ENCODE data around the gene GARIN5A. TPM values are rescaled to one million over a fixed set of nuclear protein-coding genes. Genes with fewer than 3 reads are reported as not detected.

Gene GARIN5A
- total and polyA plus RNA-seq, 2 experiments from 2014 or later, result 5.0 to 10.4 TPM

DNA sequence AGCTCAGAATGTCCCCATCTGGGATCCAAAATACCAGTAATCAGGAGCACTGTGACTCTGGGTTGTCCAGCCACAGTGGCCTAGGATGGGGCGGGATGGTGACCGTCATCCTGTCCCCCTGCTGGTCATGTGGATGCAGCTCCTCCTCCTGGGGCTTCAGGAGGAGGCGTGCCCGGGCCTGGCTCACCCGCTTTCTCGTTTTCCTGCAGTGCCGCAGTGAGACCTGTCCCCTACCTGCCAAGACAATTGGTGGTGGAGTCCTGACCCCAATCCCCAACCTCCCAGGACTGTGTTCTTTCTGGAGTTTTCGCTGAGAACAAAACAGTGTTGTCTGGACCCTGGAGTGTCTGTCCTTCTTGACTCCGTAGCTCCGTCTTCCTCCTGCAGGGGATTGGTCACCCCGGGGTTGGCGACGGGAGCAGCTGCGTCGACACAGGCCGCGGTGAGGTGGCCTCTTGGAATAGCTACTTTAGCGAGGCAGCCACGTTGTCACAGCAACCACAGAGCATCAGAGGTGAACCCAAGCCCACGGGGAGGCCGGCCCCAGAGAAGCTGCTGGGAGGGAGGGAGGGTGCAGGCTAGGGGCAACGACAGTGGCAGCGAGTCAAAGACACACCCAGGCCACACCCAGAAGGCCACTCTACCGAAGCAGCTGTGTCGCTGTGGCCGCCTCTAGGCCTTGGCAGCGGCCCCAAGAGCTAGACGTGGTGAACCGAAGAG is 10.5 kb downstream of the GARIN5A start:
- Histone ChIP-seq H3K36me3 (replicated peaks; ENCODE audit: insufficient read depth, low read depth) (no peaks in the 10 kb centered on the region), H3K9me2 (replicated peaks; ENCODE audit: insufficient read depth) (no peaks in the 10 kb centered on the region), H3K27me3 (no peaks in the 10 kb centered on the region), H2AFZ (no peak overlapping the region), H3K27ac (no peak overlapping the region), H3K4me2 (no peak overlapping the region), H4K20me1 (ENCODE audit: insufficient read depth, poor library complexity, severe bottlenecking) (no peaks in the 10 kb centered on the region), H3K79me2 (no peaks in the 10 kb centered on the region), H3K4me3 (no peak overlapping the region), H3K4me1 (ENCODE audit: insufficient read depth) (no peaks in the 10 kb centered on the region), H3K9me3 (ENCODE audit: low read depth) (no peaks in the 10 kb centered on the region)
- WGBS (ENCODE audit: low lambda C conversion rate, missing lambda C conversion rate), result 67% methylated on average over 23 of the region's 29 CpGs
- peak; percentile 20 for DNase-seq (ENCODE audit: low spot score)
- TF ChIP-seq EZH2 (IDR thresholded peaks at IDR 0.05; ENCODE audit: borderline replicate concordance), result no peak
- TF ChIP-seq, protein P1, sequence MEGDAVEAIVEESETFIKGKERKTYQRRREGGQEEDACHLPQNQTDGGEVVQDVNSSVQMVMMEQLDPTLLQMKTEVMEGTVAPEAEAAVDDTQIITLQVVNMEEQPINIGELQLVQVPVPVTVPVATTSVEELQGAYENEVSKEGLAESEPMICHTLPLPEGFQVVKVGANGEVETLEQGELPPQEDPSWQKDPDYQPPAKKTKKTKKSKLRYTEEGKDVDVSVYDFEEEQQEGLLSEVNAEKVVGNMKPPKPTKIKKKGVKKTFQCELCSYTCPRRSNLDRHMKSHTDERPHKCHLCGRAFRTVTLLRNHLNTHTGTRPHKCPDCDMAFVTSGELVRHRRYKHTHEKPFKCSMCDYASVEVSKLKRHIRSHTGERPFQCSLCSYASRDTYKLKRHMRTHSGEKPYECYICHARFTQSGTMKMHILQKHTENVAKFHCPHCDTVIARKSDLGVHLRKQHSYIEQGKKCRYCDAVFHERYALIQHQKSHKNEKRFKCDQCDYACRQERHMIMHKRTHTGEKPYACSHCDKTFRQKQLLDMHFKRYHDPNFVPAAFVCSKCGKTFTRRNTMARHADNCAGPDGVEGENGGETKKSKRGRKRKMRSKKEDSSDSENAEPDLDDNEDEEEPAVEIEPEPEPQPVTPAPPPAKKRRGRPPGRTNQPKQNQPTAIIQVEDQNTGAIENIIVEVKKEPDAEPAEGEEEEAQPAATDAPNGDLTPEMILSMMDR (IDR thresholded peaks at IDR 0.05; ENCODE audit: poor library complexity), result no peak
- no peak for TF ChIP-seq EZH2phosphoT487 (IDR thresholded peaks at IDR 0.05; ENCODE audit: low read depth, severe bottlenecking, unreplicated experiment)

DNA sequence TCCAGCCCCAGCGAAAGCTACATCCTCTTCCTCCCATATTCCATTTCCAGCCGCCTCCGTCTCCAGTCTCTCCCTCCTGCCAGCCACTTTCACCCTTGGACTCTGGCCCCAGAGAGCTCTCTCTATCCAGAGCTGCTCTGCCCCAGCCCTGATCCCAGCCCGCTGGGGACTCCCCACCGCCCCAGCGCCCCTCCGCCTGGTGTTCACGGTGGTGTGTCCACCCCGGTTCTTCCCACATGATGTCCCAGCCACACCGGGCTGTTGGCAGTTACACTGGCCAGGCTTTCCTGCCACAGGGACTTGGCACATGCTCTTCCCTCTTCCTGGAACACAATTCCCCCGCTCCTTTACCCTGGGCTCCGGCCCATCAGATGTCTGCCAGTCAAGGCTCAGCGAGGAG is 11.6 kb downstream of the GARIN5A start:
- DNase-seq (ENCODE audit: low spot score), result peak; percentile 34
- no peaks in the 10 kb centered on the region for H4K20me1 ChIP-seq (ENCODE audit: insufficient read depth, poor library complexity, severe bottlenecking)
- H3K27ac ChIP-seq, result no peak overlapping the region
- H3K36me3 ChIP-seq (replicated peaks; ENCODE audit: insufficient read depth, low read depth), result no peaks in the 10 kb centered on the region
- H3K9me2 ChIP-seq (replicated peaks; ENCODE audit: insufficient read depth), result no peaks in the 10 kb centered on the region
- H2AFZ ChIP-seq, result no peak overlapping the region
- no peaks in the 10 kb centered on the region for H3K27me3 ChIP-seq
- H3K79me2 ChIP-seq, result no peaks in the 10 kb centered on the region
- no peak overlapping the region for H3K4me2 ChIP-seq
- WGBS (ENCODE audit: low lambda C conversion rate, missing lambda C conversion rate), result 93% methylated on average over 7 of the region's 13 CpGs
- no peaks in the 10 kb centered on the region for H3K4me1 ChIP-seq (ENCODE audit: insufficient read depth)
- no peak for TF ChIP-seq EZH2 (IDR thresholded peaks at IDR 0.05; ENCODE audit: borderline replicate concordance)
- no peak for TF ChIP-seq EZH2phosphoT487 (IDR thresholded peaks at IDR 0.05; ENCODE audit: low read depth, severe bottlenecking, unreplicated experiment)
- TF ChIP-seq, protein P1 (IDR thresholded peaks at IDR 0.05; ENCODE audit: poor library complexity), result no peak
- H3K4me3 ChIP-seq, result no peak overlapping the region
- H3K9me3 ChIP-seq (ENCODE audit: low read depth), result no peaks in the 10 kb centered on the region

DNA sequence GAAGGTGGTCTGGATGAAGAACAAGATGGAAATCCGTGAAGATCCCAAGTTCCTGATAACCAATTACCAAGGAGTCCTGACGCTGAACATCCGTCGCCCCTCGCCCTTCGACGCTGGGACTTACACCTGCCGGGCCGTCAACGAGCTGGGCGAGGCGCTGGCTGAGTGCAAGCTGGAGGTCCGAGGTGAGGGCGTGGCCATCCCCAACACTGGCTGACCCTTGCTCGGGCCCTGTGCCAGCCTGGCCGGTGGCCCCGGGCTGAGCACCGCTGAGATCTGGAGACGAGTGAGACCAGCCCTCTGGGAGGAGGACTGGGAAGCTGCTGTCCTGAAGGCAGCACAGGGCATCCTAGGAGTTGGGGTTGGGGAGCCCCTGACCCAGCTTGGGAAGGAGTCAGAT is 12.3 kb downstream of the GARIN5A start:
- TF ChIP-seq EZH2 (IDR thresholded peaks at IDR 0.05; ENCODE audit: borderline replicate concordance) (no peak), EZH2phosphoT487 (IDR thresholded peaks at IDR 0.05; ENCODE audit: low read depth, severe bottlenecking, unreplicated experiment) (no peak)
- TF ChIP-seq, protein P1 (IDR thresholded peaks at IDR 0.05; ENCODE audit: poor library complexity), result no peak
- no peak overlapping the region for H3K27ac ChIP-seq
- H2AFZ ChIP-seq, result no peak overlapping the region
- no peak overlapping the region for H3K4me3 ChIP-seq
- no peaks in the 10 kb centered on the region for H3K27me3 ChIP-seq
- no peaks in the 10 kb centered on the region for H3K4me1 ChIP-seq (ENCODE audit: insufficient read depth)
- H3K9me2 ChIP-seq (replicated peaks; ENCODE audit: insufficient read depth), result no peaks in the 10 kb centered on the region
- H3K79me2 ChIP-seq, result no peaks in the 10 kb centered on the region
- WGBS (ENCODE audit: low lambda C conversion rate, missing lambda C conversion rate), result 88% methylated on average over 19 of the region's 19 CpGs
- H4K20me1 ChIP-seq (ENCODE audit: insufficient read depth, poor library complexity, severe bottlenecking), result no peaks in the 10 kb centered on the region
- no peak overlapping the region for H3K4me2 ChIP-seq
- peak; percentile 4 for DNase-seq (ENCODE audit: low spot score)
- no peaks in the 10 kb centered on the region for H3K36me3 ChIP-seq (replicated peaks; ENCODE audit: insufficient read depth, low read depth)
- no peaks in the 10 kb centered on the region for H3K9me3 ChIP-seq (ENCODE audit: low read depth)

All from hepatocyte (in vitro differentiated cells).